Gastrocnemius medialis (tissue), 4 donors: ENCODE measurements around the gene FRRS1L. TPM values are rescaled to one million over a fixed set of nuclear protein-coding genes. Genes with fewer than 3 reads are reported as not detected.

Experiments used
- ATAC-seq, 2 donors: fragments of 150-250 bp; one replicate each; pipeline ENCODE4 v1.9.1; 2016
- DNase-seq, 2 donors: peaks; one replicate each; pipeline ENCODE4 v3.0.0-alpha.2; 2019
- H3K27ac ChIP-seq, 4 donors: fragments of 200-600 bp; sonication (generic); 1 replicate in 1 of 4; 2 replicates in 3 of 4; pipeline ENCODE4 v1.5.1; 2016 to 2018; ENCODE audit warnings: mild to moderate bottlenecking in 2 of 4, moderate library complexity in 1 of 4
- H3K27me3 ChIP-seq, 3 donors: fragments of 200-600 bp; sonication (generic) in 2 of 3; 1 replicate in 1 of 3; 2 replicates in 2 of 3; pipeline versions ENCODE4 v1.5.1 to v1.6.0; 2016 to 2019; ENCODE audit warnings: mild to moderate bottlenecking in 1 of 3, moderate library complexity in 1 of 3
- H3K36me3 ChIP-seq, 2 donors: fragments of 200-600 bp; sonication (generic) in 1 of 2; one replicate each; pipeline ENCODE4 v1.5.1; 2017 to 2018
- H3K4me1 ChIP-seq, 2 donors: fragments of 200-600 bp; sonication (generic) in 1 of 2; one replicate each; pipeline ENCODE4 v1.5.1; 2016 to 2017; ENCODE audit warnings: mild to moderate bottlenecking in 2 of 2
- H3K4me3 ChIP-seq, 4 donors: fragments of 200-600 bp; sonication (generic) in 3 of 4; 1 replicate in 1 of 4; 2 replicates in 3 of 4; pipeline ENCODE4 v1.5.1; 2016 to 2019; ENCODE audit warnings: mild to moderate bottlenecking in 2 of 4
- H3K9me3 ChIP-seq, 3 donors: fragments of 200-600 bp; sonication (generic) in 2 of 3; 1 replicate in 1 of 3; 2 replicates in 2 of 3; pipeline ENCODE4 v1.5.1; 2016 to 2019
- POLR2A ChIP-seq, 2 donors: fragments of 450-650 bp; IDR thresholded peaks; one replicate each; pipeline ENCODE4 v1.6.1; 2017; ENCODE audit warnings: antibody characterized with exemption in 2 of 2, mild to moderate bottlenecking in 2 of 2, moderate library complexity in 2 of 2
- in situ Hi-C, 4 donors: fragments of 200-750 bp; cut with MboI; loops; one replicate each; pipeline versions ENCODE4 v1.15.0 to v1.8.0; 2017; ENCODE audit warnings: low sequenced_read_pairs in 4 of 4
- intact Hi-C: fragments of 100-400 bp; cut with DNase I; formaldehyde crosslinking; loops from one replicate; pipeline ENCODE4 v1.15.1; 2023; ENCODE audit warnings: low total_unique reads
- total RNA-seq, 4 donors: library from RNA; depleted of rRNA; stranded (reverse); fragments of >200 nt; gene quantifications; one replicate each; pipeline versions ENCODE4 v1.1.0 to v1.2.3, GENCODE V29; 2016
- TF ChIP-seq, protein P1 (sequence below), 5 experiments: fragments of 450-650 bp in 3 of 5; fragments of 200-600 bp in 2 of 5; sonication (generic) in 2 of 5; IDR thresholded peaks in 4 of 5; conservative IDR thresholded peaks in 1 of 5; 1 replicate in 4 of 5; 2 replicates in 1 of 5; pipeline ENCODE4 v1.5.1; 2016 to 2019; ENCODE audit warnings: antibody characterized with exemption in 5 of 5, mild to moderate bottlenecking in 3 of 5, moderate library complexity in 3 of 5

FRRS1L gene
- total RNA-seq, 4 donors from 2014 or later = 0.02 TPM; not detected in 3

DNA sequence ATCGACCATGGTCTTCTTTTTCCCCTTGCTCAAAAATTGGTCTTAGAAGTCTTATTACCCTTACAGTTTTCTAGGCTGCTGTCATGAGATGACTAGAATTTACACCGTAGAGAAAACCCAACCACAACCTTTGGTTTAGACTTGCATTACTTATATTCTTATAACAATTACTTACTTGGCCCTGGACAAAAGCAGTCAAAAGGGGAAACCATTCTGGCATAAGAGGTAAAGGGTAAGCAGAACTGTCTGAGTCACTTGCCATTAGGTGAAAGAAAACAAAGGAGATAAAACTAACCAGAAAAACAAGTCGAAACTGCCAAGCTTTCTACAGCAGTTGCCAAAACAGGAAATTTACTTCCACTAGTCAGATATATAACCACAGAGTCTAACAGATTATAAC, 65.2 kb downstream of the FRRS1L start:
- Histone ChIP-seq H3K27me3 (no peaks in the 10 kb centered on the region), H3K36me3 (no peaks in the 10 kb centered on the region), H3K27ac (peak overlapping the region; percentile 83 to 86 (median 84)), H3K4me1 (peaks cover 56 to 64% of the 10 kb centered on the region in 2 donors), H3K4me3 (peak overlapping the region in 1 of 4 donors; percentile 7), H3K9me3 (no peaks in the 10 kb centered on the region)
- in situ Hi-C loops = loop anchor here in 1 of 4 donors (10.0 to 25.0 kb wide), 2 partner anchors 213 to 1815 kb away; partner anchors contain the start of gene RAD23B
- DNase-seq (no peak), ATAC-seq (no peak)
- no peak for TF ChIP-seq POLR2A (IDR thresholded peaks at IDR 0.05)
- TF ChIP-seq, protein P1, sequence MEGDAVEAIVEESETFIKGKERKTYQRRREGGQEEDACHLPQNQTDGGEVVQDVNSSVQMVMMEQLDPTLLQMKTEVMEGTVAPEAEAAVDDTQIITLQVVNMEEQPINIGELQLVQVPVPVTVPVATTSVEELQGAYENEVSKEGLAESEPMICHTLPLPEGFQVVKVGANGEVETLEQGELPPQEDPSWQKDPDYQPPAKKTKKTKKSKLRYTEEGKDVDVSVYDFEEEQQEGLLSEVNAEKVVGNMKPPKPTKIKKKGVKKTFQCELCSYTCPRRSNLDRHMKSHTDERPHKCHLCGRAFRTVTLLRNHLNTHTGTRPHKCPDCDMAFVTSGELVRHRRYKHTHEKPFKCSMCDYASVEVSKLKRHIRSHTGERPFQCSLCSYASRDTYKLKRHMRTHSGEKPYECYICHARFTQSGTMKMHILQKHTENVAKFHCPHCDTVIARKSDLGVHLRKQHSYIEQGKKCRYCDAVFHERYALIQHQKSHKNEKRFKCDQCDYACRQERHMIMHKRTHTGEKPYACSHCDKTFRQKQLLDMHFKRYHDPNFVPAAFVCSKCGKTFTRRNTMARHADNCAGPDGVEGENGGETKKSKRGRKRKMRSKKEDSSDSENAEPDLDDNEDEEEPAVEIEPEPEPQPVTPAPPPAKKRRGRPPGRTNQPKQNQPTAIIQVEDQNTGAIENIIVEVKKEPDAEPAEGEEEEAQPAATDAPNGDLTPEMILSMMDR (IDR thresholded peaks at IDR 0.05 in 4 of 5, conservative IDR thresholded peaks at IDR 0.05 in 1 of 5) = no peak
- intact Hi-C loops = no loop called here

DNA sequence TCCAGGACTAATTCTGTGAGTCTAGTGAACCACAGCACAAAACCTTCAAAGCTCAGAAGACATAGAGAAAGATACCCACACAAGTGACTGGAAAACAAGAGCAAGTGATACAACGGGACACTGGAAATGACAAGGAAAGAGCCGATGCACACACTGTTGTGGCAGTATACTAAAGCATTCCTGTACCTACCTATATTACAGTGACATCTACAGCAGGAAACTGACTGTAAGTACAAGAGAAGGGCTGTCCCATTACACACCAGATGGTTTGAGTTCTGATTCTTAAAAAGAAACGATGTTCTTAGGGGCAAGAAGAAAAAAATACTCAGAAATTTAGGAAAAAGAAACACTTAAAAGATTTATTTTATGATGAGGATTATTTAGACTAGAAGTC, 65.8 kb downstream of the FRRS1L start:
- no peaks in the 10 kb centered on the region for H3K36me3 ChIP-seq
- H3K4me3 ChIP-seq = no peak overlapping the region
- no peaks in the 10 kb centered on the region for H3K27me3 ChIP-seq
- in situ Hi-C loops (loop anchor here in 1 of 4 donors (10.0 to 25.0 kb wide), 2 partner anchors 214 to 1814 kb away; partner anchors contain the start of gene RAD23B), intact Hi-C loops (no loop called here)
- no peaks in the 10 kb centered on the region for H3K9me3 ChIP-seq
- DNase-seq = no peak
- H3K4me1 ChIP-seq = peaks cover 62 to 65% of the 10 kb centered on the region in 2 donors
- H3K27ac ChIP-seq = peak overlapping the region; percentile 83 to 86 (median 84)
- TF ChIP-seq, protein P1 (IDR thresholded peaks at IDR 0.05 in 4 of 5, conservative IDR thresholded peaks at IDR 0.05 in 1 of 5) = no peak
- no peak for TF ChIP-seq POLR2A (IDR thresholded peaks at IDR 0.05)
- no peak for ATAC-seq

DNA sequence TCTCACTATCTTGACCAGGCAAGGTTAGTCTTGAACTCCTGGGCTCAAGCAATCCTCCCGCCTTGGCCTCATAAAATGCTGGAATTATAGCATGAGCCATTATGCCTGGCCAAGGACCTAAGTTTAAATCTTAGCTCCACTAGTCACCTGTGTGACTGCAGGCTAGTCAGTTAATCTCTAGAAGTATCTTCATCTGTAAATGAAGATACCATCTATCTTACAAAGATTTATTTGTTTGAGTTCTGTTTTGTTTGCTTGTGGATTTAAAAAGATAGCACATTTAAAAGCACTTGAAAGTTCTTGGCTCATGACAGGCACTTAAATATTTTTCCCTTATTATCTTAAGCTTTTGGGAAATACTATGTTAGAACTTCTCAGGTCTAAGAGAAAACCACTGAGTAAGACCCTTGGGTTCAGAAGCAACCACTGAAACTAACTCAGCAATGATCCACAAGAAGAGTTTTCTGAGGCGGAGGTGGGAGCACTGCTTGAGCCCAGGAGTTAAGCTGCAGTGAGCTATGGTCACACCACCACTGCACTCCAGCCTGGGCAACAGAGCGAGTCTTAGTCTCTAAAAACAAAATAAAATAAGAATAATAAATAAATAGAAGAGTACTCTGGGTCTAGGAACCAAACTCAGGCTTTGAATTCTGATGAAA, 66.4 kb downstream of the FRRS1L start:
- TF ChIP-seq POLR2A (IDR thresholded peaks at IDR 0.05) = no peak
- TF ChIP-seq, protein P1 (IDR thresholded peaks at IDR 0.05 in 4 of 5, conservative IDR thresholded peaks at IDR 0.05 in 1 of 5) = no peak
- no peaks in the 10 kb centered on the region for H3K36me3 ChIP-seq
- H3K9me3 ChIP-seq = no peaks in the 10 kb centered on the region
- intact Hi-C loops = no loop called here
- H3K4me1 ChIP-seq = peaks cover 67 to 70% of the 10 kb centered on the region in 2 donors
- ATAC-seq = no peak
- in situ Hi-C loops = loop anchor here in 1 of 4 donors (10.0 to 25.0 kb wide), 2 partner anchors 214 to 1813 kb away; partner anchors contain the start of gene RAD23B
- no peak for DNase-seq
- H3K27me3 ChIP-seq = no peaks in the 10 kb centered on the region
- H3K4me3 ChIP-seq = no peak overlapping the region
- H3K27ac ChIP-seq = peak overlapping the region; percentile 83 to 86 (median 84)

DNA sequence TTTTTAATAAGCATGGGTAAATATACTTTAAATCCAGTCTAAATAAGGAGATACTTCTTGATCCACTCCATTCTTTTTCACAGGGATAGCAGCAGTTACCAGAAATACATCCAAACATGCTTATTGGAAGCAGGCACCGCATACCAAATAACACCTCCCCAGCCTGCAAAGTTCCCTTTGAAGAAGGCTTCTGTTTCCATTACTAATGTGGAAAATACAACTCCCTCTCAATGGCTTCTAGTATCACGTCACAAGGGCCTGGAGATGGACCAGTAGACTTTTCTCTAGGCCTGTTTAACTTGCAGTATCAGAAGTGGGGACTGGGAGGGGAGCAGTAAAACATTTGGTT, 68.1 kb downstream of the FRRS1L start:
- Histone ChIP-seq H3K36me3 (no peaks in the 10 kb centered on the region), H3K9me3 (no peaks in the 10 kb centered on the region), H3K4me3 (peak overlapping the region; percentile 2 to 14 (median 8)), H3K27ac (peak overlapping the region; percentile 83 to 86 (median 84)), H3K4me1 (peaks cover 82 to 88% of the 10 kb centered on the region in 2 donors), H3K27me3 (no peaks in the 10 kb centered on the region)
- in situ Hi-C loops = no loop called here
- TF ChIP-seq POLR2A (IDR thresholded peaks at IDR 0.05) = no peak
- TF ChIP-seq, protein P1 (IDR thresholded peaks at IDR 0.05 in 4 of 5, conservative IDR thresholded peaks at IDR 0.05 in 1 of 5) = no peak
- DNase-seq (no peak), ATAC-seq (peak; percentile 7 to 11)
- intact Hi-C loops = loop anchor here (2.0 to 10.0 kb wide), 3 partner anchors 20 to 216 kb away; partner anchors contain the start of genes CTNNAL1 and TMEM245
